ENCODE data around the gene WDFY2. TPM values are rescaled to one million over a fixed set of nuclear protein-coding genes. Genes with fewer than 3 reads are reported as not detected.
A peak's percentile ranks its signal among the peaks of the same experiment; 100 is the strongest.

WDFY2 gene
- total RNA-seq, 1 experiment from 2014 or later = 26.4 TPM

DNA sequence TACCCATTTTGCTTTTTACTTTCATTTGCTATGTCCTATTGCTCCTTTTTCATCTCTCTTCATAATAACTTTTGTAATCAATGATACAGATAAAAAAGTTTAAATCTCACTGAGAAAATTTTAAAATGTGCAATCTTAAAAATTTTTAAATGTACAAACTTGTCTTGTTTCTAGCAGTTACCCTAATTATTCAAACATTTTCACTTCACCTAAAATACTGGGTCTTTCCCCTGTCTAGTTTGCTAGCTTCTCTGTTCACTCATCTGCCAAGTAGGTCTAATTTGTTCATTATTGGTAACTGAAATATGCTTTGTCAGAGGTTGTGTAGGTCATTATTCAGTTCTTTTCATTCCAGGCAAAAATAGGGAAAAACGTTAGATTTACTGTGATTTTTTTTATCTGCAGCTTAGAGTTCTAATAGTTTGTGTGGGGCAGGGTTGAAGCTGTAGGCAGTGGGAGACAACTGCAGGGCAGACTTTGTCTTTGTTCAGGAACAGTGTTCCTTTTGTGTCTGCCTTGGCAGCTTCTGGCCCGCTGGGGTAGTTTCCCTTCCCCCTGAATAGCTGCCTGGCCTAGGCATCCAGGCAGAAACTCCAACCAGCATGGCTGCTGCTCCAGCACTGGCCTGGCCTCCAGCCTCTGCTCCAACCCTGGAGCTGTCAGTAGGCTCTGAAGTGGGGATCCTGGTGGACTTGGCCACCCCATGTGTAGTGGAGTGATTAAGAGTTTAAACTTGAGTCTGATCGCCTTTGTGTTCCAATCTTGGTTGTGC lies 48.5 kb downstream of the WDFY2 start:
- Histone ChIP-seq H2BK120ac (ENCODE audit: low read depth, low read length, poor library complexity, severe bottlenecking) (no peak overlapping the region), H3K23ac (ENCODE audit: insufficient read length, low read depth, low read length) (no peak overlapping the region), H4K8ac (replicated peaks; ENCODE audit: insufficient read length, low read depth, low read length) (no peak overlapping the region), H3K9ac (ENCODE audit: extremely low read depth, insufficient read length, low read length) (no peak overlapping the region), H4K5ac (ENCODE audit: insufficient read length, low read depth, low read length) (no peak overlapping the region), H4K20me1 (ENCODE audit: control insufficient read depth, insufficient read depth, insufficient read length) (no peaks in the 10 kb centered on the region), H3K27me3 (ENCODE audit: insufficient read depth, low read length) (no peaks in the 10 kb centered on the region), H2BK15ac (ENCODE audit: low read depth, low read length) (no peak overlapping the region), H2AFZ (ENCODE audit: low read length) (no peak overlapping the region), H3K56ac (ENCODE audit: insufficient read length, low read depth, low read length) (no peak overlapping the region), H4K91ac (ENCODE audit: insufficient read length, low read depth, low read length) (no peak overlapping the region), H3K9me3 (ENCODE audit: control insufficient read depth, low read depth, low read length) (no peaks in the 10 kb centered on the region), H3K4ac (ENCODE audit: low read depth, low read length) (no peak overlapping the region), H2AK5ac (ENCODE audit: insufficient read length, low read length) (no peak overlapping the region), H2BK12ac (ENCODE audit: insufficient read length, low read depth, low read length) (no peak overlapping the region), H2BK20ac (ENCODE audit: low read depth, low read length, poor library complexity, severe bottlenecking) (no peak overlapping the region), H3K79me2 (ENCODE audit: insufficient read depth, low read length) (peaks cover under 1% of the 10 kb centered on the region; the same call in 1 of the 2 replicates), H3K4me2 (ENCODE audit: insufficient read depth, insufficient read length, low read length) (no peak overlapping the region), H3K14ac (ENCODE audit: insufficient read depth, low read length) (no peak overlapping the region), H3K27ac (ENCODE audit: insufficient read length, low read depth, low read length) (no peak overlapping the region), H2BK5ac (ENCODE audit: insufficient read length, low read length) (no peak overlapping the region), H3K18ac (ENCODE audit: insufficient read length, low read depth, low read length) (peak overlapping the region; percentile 21), H3K4me1 (ENCODE audit: insufficient read depth, low read length) (peaks cover 8% of the 10 kb centered on the region; the same call in 1 of the 2 replicates), H3K23me2 (ENCODE audit: insufficient read length, low read depth, low read length, poor library complexity, severe bottlenecking) (no peaks in the 10 kb centered on the region), H3T11ph (ENCODE audit: low read length) (no peak overlapping the region), H3K79me1 (ENCODE audit: insufficient read depth, low read depth, low read length, poor library complexity, severe bottlenecking) (no peaks in the 10 kb centered on the region)
- Mint-ChIP-seq H3K27ac (peak overlapping the region; percentile 5 to 95 (median 86)), H3K36me3 (ENCODE audit: insufficient read depth in 1 of 3, low read depth in 3 of 3) (no peaks in the 10 kb centered on the region; a peak in 1 of 7 replicates), H3K4me3 (0 out of 5 replicates have a peak overlapping the region, but pooled peaks of 1 of the 2 experiments have one; percentile 7), H3K27me3 (ENCODE audit: low read depth) (no peaks in the 10 kb centered on the region), H3K4me1 (peaks cover 44 to 53% of the 10 kb centered on the region in 2 experiments), H3K9me3 (no peaks in the 10 kb centered on the region)
- no CpG with 5 or more reads among the region's 3 CpGs for WGBS (ENCODE audit: extremely low coverage, insufficient read length, low lambda C conversion rate)
- TF ChIP-seq, protein P1, sequence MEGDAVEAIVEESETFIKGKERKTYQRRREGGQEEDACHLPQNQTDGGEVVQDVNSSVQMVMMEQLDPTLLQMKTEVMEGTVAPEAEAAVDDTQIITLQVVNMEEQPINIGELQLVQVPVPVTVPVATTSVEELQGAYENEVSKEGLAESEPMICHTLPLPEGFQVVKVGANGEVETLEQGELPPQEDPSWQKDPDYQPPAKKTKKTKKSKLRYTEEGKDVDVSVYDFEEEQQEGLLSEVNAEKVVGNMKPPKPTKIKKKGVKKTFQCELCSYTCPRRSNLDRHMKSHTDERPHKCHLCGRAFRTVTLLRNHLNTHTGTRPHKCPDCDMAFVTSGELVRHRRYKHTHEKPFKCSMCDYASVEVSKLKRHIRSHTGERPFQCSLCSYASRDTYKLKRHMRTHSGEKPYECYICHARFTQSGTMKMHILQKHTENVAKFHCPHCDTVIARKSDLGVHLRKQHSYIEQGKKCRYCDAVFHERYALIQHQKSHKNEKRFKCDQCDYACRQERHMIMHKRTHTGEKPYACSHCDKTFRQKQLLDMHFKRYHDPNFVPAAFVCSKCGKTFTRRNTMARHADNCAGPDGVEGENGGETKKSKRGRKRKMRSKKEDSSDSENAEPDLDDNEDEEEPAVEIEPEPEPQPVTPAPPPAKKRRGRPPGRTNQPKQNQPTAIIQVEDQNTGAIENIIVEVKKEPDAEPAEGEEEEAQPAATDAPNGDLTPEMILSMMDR (conservative IDR thresholded peaks at IDR 0.05) = no peak
- DNase-seq = peak; percentile 41
